GM19452 (cell line): ENCODE results near the gene MYO9A.
"Not testable (repeated sequence)": the region's sequence is repeated elsewhere in the genome, so short reads cannot be mapped to it uniquely, and the experiment has no call there.

Experiments
- ATAC-seq: cut with Tn5 transposase; IDR thresholded peaks from one replicate; pipeline ENCODE4 v1.9.1; 2021; ENCODE audit not compliant: unreplicated experiment

Gene MYO9A

DNA sequence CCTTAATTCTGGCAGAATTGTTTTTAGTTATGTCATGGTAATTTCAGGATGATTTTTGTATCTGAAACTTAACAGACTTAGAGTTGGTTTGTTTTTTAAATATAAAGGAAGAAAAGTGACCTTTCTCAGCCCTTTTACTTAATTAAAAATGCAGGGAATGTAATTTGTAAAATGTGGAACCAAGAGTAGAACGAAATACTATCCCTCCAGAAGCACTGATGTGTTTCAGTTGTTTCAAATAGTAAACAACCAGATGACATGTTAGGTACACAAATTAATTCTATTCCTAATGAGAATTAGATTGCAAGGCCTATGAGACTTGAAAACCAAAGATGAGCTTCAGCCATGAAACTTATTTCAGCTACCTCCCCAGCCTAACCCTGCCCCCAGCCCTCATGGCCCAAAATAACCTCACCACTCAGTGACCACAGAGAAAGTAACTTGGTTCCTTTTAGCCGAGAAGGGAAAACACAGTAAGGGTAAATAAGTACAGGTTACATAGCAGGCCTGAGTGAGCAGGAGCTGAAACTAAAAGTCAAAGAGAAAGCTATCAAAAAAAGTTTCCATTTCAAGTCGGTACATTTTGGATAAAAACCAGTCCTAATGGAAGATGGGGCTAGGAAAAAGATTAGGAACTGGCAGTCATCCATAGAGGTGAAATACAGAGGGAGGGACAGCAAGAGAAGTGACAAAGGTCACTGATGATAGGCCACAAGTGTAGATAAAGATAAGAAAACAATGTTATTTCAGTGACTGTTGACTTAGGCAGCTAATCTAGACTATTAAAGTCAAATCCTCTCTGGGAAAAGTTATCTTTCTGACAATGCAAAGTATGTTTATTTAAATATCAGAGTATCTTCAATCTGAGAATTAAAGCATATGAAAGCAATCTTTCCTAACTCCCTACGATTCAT is 23.5 kb upstream of the MYO9A start:
- peak; percentile 100 for ATAC-seq

DNA sequence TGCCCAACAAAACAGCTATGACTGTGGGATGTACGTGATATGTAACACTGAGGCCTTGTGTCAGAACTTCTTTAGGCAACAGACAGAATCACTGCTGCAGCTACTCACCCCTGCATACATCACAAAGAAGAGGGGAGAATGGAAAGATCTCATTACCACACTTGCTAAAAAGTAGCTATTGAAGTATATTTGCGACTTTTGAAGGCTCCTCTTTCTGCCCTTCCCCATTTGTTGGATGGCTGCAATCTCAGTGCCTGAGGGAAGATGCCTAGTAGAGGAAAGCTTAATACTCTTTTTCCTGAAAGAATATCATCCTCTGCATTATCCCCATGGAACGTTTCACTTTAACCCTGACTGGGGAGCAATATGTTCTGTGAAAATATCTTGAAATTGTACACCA is 22.1 kb upstream of the MYO9A start:
- no peak for ATAC-seq

DNA sequence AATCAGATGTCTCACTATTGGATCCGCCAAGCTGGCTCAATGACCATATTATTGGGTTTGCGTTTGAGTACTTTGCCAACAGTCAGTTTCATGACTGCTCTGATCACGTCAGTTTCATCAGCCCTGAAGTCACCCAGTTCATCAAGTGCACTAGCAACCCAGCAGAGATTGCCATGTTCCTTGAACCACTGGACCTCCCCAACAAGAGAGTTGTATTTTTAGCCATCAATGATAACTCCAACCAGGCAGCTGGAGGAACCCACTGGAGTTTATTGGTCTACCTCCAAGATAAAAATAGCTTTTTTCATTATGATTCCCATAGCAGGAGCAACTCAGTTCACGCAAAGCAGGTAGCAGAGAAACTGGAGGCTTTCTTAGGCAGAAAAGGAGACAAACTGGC is 21.7 kb upstream of the MYO9A start:
- no peak for ATAC-seq

DNA sequence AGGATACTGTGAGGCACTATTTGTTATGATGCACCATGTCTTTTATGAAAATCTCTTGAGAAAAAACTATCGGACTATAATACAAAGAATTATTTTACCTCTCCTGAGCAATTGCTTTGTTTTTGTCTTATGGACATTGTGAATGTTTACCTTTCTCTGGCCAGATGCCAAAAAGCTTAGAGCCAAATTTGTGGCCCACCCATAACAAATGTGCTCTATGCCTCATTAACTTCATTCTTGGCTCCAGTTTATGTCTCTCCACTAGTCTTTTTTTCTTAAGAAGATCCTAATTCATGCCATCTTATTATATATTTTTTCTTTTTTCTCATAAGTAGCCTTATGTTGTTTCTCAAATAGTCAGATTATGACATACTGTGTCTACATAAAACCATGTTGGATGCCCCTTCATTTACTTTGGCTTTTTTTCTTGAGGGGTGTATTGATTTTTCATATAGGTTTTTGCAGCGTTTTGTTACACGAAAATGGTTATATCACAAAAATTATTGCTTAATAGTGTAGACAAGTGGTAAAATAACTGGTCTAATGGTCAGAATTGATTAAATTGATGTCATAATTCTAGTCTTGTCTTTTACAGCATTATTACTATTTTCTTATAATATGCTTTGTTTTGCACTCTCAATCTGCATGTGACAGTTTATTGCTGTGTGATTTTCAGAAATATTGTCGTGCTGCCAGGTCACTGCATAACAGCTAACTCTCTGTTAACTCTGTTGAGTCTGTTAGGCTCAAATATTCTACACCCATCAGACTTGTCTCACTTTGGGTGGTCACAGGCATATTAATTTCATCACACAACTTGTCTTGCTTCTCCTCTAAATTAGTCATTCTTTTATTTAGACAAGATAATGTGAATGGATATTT is 18.5 kb upstream of the MYO9A start:
- no peak for ATAC-seq

DNA sequence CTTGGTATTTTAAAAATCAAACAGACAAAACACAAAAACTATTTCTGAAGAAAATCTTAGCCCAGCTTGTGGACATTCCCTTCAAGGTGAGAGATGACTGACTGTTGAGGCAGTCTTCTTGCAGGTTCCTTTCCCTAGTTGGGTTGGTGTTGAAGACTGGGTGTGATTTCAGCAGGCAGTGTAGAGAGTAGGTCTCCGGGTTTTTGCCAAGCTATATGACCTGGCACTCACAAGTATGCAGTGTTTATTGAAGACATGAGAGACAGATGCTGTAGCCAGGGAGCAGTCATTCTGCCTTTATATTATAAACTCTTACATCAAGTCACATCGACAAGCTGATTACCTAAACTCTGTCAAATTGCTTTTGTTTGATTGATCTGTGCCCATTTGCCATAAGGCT is 17.8 kb upstream of the MYO9A start:
- no peak for ATAC-seq

DNA sequence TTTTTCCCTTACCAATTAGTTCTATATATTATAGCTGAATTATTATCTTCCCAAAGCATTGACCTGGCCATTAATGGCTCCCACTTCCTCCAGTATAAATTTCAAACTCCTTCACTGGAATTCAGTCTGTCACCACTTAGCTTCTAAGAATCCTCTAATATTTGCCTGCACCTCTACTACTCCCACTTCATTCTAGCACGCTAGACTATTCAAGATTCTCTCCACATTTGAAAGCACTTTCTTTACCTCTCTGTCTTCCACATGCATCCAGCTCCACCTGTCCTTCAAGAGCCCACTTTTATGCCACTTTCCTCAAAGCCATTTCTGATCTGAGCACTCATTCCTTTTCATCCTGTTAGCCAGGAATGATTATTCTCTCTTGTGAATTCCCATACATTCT is 15.3 kb upstream of the MYO9A start:
- no peak for ATAC-seq

DNA sequence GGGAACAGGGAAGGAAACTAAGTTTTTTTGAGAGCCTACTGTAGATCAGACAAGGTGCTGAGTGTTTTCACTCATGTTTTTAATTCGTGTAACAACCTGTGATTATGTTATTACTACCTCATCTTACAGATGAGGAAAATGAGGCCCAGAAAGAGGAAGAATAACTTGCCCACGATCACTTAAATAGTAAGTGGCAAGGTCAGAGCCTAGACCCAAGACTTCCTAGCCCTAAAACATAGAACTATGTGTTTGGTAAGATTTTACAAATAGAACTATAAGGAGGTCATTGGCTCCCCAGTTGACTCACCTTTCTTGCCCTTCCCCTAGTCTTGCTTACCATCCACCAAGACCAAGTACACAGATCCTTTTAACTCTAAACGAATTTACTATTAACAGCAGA is 14.0 kb upstream of the MYO9A start:
- no peak for ATAC-seq

DNA sequence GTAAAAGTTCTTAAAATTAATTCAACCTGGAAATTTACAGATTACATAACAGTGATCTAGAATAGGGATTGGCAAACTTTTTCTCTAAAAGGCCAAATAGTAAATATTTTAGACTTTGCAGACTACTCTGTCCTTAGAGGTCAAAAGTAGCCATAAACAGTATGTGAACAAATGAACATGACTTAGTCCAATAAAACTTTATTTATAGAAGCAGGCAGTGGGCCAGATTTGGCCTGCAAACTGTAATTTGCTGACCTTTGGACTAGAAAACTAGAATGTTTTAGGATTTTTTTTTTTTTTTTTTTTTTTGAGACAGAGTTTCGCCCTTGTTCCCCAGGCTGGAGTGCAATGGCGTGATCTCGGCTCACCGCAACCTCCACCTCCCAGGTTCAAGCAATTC is 12.3 kb upstream of the MYO9A start:
- no peak for ATAC-seq

DNA sequence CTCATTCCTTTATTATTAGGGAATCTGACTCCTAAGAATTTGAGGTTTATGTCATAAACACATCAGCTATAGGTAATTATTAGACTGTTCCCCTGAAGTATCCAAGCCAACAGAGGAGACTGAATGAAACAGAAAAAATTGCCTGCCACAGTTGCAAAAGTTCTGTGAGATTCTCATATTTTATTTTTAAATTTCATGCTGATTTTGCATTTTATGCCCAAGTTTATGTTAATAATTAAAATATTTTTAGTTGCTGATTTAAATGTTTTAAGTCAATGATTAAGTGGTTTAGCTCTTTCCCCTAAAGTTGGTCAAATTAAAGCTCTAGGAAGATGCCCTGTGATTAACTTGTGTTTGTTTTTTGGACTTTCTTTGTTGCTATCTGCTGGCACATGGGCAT is 10.4 kb upstream of the MYO9A start:
- no peak for ATAC-seq

DNA sequence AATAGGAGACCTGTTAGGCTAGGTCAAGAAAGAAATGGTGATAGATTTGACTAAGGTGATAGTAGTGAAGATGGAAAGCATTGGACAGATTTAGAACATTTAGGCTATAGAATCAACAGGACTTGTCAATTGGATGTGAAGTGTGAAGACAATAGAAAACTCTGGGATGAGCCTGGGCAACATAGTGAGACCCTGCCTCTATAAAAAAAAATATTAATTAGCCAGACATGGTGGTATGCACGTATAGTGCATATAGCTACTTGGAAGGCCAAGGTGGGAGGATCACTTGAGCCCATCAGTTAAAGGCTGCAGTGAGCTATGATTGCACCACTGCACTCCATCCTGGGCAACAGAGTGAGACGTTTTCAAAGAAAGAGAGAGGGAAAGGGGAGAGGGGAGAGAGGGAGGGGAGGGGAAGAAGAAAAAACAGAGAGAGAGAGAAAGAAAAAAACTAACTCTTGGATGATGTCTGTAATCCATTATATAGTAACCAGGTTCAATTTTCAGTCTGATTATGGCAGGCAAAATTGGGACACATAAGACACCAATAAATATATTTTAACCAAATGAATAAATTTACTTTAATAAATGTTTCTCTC is 9.9 kb upstream of the MYO9A start:
- no peak for ATAC-seq

DNA sequence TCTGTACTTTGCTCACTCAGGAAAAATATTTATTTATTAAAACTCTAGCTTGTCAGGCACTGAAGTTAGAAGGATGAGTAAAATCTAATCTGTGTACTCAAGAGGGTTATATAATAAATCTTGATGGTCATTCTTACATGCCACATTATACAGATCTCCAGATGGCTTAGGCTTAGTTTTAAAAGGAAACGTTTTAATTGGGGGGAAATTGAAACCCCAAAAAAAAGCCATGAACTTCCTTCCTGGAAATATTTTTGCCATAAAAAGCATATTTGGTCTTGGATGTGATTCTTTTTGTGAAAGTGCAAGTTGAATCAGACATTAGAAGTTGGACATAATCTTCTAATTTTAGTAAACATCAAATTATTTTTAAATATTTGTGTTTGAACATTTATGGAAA is 6.3 kb upstream of the MYO9A start:
- no peak for ATAC-seq

DNA sequence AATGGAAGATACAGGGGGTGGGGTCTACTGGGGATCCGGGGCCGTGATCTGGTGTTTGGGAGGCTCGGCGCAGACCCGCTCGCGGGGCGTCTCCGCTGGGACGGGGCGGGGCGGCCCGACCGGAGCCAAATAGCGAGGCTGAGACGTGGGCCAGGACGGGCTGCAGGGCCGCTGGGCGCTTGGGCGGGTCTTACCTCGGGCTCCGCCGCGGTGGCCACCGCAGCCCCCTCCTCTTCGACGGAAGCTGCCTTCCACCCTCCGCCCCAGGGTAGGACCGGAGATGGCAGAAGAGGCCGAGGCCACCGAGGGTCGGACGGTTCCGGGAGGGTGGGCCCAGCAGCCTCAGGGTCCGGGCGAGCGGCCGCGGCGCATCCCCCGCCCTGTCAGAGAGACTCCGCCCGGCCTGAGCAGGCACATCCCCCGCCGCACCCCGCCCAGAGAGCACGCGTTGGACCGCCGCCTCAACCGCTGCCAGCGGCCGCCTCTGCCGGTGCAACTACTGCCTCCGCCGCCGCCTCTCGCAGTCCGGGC is 399 bp downstream of the MYO9A start:
- ATAC-seq = peak; percentile 62

DNA sequence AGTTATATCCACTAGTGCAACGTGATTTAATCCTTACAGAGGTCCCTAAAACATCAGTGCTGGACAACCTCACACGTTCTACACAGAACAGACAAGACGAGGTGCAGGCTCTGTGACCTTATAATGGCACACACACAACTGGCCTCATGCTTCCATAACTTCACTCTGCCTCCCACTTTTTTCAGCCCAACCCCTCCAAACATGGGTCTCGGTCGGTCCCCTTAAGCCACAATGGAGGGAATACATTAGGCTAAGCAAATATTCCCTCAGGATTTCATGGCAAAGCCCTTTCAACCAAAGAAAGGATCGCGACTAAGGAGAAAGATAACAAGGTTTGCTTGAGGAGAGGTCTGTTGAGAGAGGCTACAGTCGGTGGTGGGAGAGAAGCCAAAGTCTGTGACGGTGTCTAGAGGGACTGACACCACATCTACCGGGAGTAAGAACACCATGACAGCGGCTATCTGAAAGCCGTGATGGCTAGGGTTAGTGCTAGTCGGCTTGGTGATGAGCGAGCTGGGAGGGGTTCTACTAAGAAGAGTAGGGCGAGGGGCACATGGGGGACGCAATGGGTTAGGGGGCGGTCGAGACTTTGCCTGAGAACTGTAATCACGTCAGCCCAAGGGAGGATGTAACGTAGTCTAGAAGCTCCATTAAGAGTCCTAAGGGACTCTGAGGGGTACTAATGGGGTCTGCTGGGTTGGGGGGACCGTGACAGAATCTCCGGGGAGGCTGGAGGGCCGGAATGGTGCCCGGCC is 1.0 kb downstream of the MYO9A start:
- peak; percentile 5 for ATAC-seq

DNA sequence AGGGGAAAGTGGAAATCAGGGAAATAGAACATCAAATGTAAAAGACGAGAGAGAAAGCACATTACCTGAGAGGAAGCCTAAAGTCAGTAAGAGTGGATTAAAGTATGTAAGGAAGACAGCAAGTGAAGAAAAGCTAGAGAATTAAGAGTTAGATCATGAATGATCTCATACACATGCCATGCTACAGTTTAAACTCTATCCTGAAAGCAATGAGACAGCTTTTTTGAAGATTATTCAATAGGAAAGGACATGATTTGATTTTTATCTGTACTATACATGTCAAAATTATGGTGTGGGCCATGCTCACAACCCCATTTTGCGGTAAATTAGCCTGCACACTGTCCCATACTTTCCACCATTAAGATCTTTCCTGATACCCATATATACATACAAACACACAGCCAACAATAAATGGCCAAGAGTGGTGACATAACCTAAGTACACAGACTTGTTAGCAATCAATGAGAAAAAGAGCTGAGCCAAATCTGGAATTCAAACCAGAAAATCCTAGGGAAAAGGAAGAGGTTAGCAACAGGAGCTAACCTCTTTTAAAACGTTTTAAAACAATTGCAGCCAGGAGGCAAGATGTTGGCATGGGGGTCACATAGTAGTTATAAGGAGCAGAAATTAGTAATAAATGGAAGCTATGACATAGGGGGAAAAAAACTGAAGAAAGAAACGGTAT is 4.5 kb downstream of the MYO9A start:
- ATAC-seq = no peak

DNA sequence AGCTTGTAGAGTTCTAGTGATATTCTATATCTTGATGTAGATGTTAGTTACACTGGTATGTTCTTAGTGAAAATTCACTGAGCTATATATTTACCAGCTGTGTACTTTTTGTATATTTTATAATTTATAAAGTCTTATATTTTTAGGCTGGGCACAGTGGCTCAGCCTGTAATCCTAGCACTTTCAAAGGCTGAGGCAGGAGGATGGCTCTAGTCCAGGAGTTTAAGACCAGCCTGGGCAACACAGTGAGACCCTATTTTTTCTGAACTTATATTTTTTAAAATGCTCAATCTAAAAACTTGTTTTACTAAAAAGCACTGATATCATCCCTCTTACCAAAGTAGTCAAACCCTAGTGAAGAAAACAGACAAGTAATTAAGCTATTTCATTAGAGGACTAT is 5.1 kb downstream of the MYO9A start:
- ATAC-seq = no peak

DNA sequence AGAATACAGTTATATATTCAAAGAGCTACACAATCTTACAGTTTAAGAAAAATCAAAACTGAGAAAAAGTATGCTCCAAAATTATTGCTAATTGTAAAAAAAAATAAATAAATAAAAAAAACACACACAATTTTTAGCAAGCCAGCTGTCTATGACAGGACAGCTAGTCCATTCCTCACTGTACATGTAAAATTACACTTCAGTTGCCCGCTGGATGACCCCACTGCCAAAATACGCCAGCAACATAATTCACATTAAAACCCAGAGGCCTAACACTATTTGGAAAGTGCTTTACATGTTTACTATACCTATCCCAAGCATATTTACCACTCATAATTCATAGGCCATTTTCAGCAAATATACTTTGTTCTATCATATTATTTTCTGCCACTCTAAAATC is 5.8 kb downstream of the MYO9A start:
- no peak for ATAC-seq

DNA sequence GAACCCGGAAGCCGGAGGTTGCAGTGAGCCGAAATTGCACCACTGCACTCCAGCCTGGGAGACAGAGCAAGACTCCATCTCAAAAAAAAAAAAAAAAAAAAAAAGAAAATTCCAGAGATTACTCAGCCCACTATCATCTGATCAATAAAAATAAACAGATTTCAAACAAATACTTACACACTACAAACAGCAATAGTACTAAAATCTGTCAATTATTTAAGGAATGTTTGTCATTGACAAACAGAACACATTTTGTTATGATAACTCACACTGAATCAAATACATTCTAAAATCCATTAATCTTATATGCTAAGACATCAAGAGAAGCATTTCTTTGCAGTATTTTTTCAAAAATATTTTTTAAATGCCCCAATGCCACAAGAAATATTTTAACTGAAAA is 7.6 kb downstream of the MYO9A start:
- no peak for ATAC-seq

DNA sequence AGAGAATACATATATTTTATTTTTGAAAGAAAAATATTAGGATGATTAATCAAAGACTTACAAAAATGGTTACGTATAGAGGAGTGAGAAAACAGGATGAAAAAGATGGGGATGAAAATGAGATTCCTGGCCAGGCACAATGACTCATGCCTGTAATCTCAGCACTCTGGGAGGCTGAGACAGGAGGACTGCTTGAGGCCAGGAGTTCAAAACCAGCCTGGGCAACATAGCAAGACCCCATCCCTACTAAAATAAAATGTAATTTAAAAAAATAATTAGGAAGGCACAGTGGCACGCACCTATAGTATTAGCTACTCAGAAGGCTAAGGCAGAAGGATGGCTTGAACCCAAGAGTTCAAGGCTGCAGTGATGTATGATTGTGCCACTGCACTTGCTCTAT is 11.9 kb downstream of the MYO9A start:
- no peak for ATAC-seq

DNA sequence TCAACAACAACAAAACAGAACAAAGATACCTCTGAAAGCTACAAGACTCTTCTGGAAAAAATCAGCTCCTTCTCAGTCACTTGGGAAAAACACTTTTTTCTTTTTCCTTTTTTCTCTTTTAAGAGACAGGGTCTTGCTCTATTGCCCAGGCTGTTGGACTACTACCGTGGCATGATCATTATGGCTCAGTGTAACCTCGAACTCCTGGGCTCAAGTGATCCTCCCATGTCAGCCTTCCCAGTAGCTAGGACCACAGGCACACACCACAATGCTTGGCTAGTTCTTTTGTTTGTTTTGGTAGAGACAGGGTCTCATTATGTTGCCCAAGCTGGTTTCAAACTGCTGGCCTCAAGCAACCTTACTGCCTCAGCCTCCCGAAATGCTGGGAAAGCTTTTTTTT is 12.8 kb downstream of the MYO9A start:
- ATAC-seq = no peak

DNA sequence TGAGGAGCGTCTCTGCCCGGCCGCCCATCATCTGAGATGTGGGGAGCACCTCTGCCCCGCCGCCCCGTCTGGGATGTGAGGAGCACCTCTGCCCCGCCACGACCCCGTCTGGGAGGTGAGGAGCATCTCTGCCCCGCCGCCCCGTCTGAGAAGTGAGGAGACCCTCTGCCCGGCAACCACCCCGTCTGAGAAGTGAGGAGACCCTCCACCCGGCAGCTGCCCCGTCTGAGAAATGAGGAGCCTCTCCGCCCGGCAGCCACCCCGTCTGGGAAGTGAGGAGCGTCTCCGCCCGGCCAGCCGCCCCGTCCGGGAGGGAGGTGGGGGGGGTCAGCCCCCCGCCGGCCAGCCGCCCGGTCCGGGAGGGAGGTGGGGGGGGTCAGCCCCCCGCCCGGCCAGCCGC is 17.4 kb downstream of the MYO9A start:
- ATAC-seq = not testable (repeated sequence)
